GM12864 (cell line): ENCODE measurements around the gene XPO6.
"Not testable (repeated sequence)": the region's sequence is repeated elsewhere in the genome, so short reads cannot be mapped to it uniquely, and the experiment has no call there.

Experiments
- DNase-seq: peaks from one replicate; pipeline ENCODE4 v3.0.0-alpha.2; 2011; ENCODE audit warnings: low read depth
- H3K4me3 ChIP-seq: 2 replicates; pipeline ENCODE4 v1.5.1; 2011; ENCODE audit warnings: mild to moderate bottlenecking, low read depth, low read length, control low read depth
- CTCF ChIP-seq: IDR thresholded peaks from 2 replicates; pipeline ENCODE4 v1.5.1; 2011; ENCODE audit warnings: low read depth, mild to moderate bottlenecking, moderate library complexity, low read length, control low read depth, inconsistent platforms; ENCODE audit errors: missing control alignments

Gene XPO6

GRCh38 chr16:28117168-28117565 lies 94.6 kb downstream of the XPO6 start:
- TF ChIP-seq CTCF = no peak
- no peak overlapping the region for H3K4me3 ChIP-seq
- no peak for DNase-seq

GRCh38 chr16:28115866-28116265 lies 95.9 kb downstream of the XPO6 start:
- DNase-seq, H3K4me3 ChIP-seq: not testable (repeated sequence)

GRCh38 chr16:28112908-28113307 lies 98.9 kb downstream of the XPO6 start:
- no peak for TF ChIP-seq CTCF
- no peak overlapping the region for H3K4me3 ChIP-seq
- no peak for DNase-seq

- no peak for TF ChIP-seq CTCF
Observed at GRCh38 chr16:28110977-28111376, 100.8 kb downstream of the XPO6 start.

GRCh38 chr16:28110479-28110878 lies 101.3 kb downstream of the XPO6 start:
- DNase-seq = no peak
- no peak overlapping the region for H3K4me3 ChIP-seq
- TF ChIP-seq CTCF = no peak

More at GRCh38 chr16:28110977-28111376, 100.8 kb downstream of the XPO6 start:
- H3K4me3 ChIP-seq = no peak overlapping the region
- DNase-seq = no peak

- no peak overlapping the region for H3K4me3 ChIP-seq
- TF ChIP-seq CTCF = no peak
- DNase-seq = no peak
Observed at GRCh38 chr16:28110074-28110473, 101.7 kb downstream of the XPO6 start.

GRCh38 chr16:28108590-28109247 lies 103.0 kb downstream of the XPO6 start:
- no peak overlapping the region for H3K4me3 ChIP-seq
- no peak for TF ChIP-seq CTCF
- DNase-seq = no peak
